DND-41 (cell line): ENCODE measurements around the gene SLC45A3.

ENCODE experiments used
- EZH2 ChIP-seq: IDR thresholded peaks from 3 replicates; pipeline ENCODE4 v1.6.1; 2012; ENCODE audit warnings: borderline replicate concordance, low read depth, mild to moderate bottlenecking, moderate library complexity, low read length, inconsistent platforms; ENCODE audit not compliant: severe bottlenecking
- TF ChIP-seq, protein P1 (sequence below): IDR thresholded peaks from 2 replicates; pipeline ENCODE4 v1.5.1; 2012; ENCODE audit warnings: borderline replicate concordance, low read length, moderate library complexity, mild to moderate bottlenecking; ENCODE audit not compliant: poor library complexity, severe bottlenecking; ENCODE audit errors: extremely low read depth

- TF ChIP-seq, protein P1, sequence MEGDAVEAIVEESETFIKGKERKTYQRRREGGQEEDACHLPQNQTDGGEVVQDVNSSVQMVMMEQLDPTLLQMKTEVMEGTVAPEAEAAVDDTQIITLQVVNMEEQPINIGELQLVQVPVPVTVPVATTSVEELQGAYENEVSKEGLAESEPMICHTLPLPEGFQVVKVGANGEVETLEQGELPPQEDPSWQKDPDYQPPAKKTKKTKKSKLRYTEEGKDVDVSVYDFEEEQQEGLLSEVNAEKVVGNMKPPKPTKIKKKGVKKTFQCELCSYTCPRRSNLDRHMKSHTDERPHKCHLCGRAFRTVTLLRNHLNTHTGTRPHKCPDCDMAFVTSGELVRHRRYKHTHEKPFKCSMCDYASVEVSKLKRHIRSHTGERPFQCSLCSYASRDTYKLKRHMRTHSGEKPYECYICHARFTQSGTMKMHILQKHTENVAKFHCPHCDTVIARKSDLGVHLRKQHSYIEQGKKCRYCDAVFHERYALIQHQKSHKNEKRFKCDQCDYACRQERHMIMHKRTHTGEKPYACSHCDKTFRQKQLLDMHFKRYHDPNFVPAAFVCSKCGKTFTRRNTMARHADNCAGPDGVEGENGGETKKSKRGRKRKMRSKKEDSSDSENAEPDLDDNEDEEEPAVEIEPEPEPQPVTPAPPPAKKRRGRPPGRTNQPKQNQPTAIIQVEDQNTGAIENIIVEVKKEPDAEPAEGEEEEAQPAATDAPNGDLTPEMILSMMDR: no peak
- TF ChIP-seq EZH2: no peak
Measured at GRCh38 chr1:205676597-205676996, 3.7 kb downstream of the SLC45A3 start.
